Stomach (tissue), 4 donors: ENCODE results near the gene FRAS1.

Experiments
- EP300 ChIP-seq: sonication (generic); formaldehyde crosslinking; IDR thresholded peaks from one replicate; pipeline ENCODE4 v1.6.1; 2017; ENCODE audit warnings: antibody characterized with exemption
- POLR2A ChIP-seq, 4 donors: fragments of 450-650 bp; IDR thresholded peaks; one replicate each; pipeline ENCODE4 v1.6.1; 2016; ENCODE audit warnings: antibody characterized with exemption in 4 of 4, control low read depth in 2 of 4, mild to moderate bottlenecking in 1 of 4, moderate library complexity in 1 of 4
- POLR2AphosphoS5 ChIP-seq, 3 donors: sonication (generic); formaldehyde crosslinking; IDR thresholded peaks; one replicate each; pipeline ENCODE4 v1.6.1; 2016; ENCODE audit warnings: antibody characterized with exemption in 3 of 3
- TF ChIP-seq, protein P1 (sequence below), 7 experiments: fragments of 450-650 bp in 4 of 7; fragments of 200-600 bp in 3 of 7; sonication (generic) in 3 of 7; IDR thresholded peaks; one replicate each; pipeline ENCODE4 v1.5.1; 2016 to 2019; ENCODE audit warnings: antibody characterized with exemption in 7 of 7, control low read depth in 2 of 7, mild to moderate bottlenecking in 1 of 7

- TF ChIP-seq POLR2AphosphoS5 (IDR thresholded peaks at IDR 0.05) (no peak), POLR2A (IDR thresholded peaks at IDR 0.05) (no peak), EP300 (no peak)
- TF ChIP-seq, protein P1, sequence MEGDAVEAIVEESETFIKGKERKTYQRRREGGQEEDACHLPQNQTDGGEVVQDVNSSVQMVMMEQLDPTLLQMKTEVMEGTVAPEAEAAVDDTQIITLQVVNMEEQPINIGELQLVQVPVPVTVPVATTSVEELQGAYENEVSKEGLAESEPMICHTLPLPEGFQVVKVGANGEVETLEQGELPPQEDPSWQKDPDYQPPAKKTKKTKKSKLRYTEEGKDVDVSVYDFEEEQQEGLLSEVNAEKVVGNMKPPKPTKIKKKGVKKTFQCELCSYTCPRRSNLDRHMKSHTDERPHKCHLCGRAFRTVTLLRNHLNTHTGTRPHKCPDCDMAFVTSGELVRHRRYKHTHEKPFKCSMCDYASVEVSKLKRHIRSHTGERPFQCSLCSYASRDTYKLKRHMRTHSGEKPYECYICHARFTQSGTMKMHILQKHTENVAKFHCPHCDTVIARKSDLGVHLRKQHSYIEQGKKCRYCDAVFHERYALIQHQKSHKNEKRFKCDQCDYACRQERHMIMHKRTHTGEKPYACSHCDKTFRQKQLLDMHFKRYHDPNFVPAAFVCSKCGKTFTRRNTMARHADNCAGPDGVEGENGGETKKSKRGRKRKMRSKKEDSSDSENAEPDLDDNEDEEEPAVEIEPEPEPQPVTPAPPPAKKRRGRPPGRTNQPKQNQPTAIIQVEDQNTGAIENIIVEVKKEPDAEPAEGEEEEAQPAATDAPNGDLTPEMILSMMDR (IDR thresholded peaks at IDR 0.05), result no peak
These were observed 315.3 kb downstream of the FRAS1 start for GRCh38 chr4:78372355-78372988.
